ENCODE measurements around the gene TSPEAR. TPM values are rescaled to one million over a fixed set of nuclear protein-coding genes. Genes with fewer than 3 reads are reported as not detected.
"Not testable (repeated sequence)": the region's sequence is repeated elsewhere in the genome, so short reads cannot be mapped to it uniquely, and the experiment has no call there.

TSPEAR gene
- total RNA-seq, 1 donor from 2014 or later = not detected

DNA sequence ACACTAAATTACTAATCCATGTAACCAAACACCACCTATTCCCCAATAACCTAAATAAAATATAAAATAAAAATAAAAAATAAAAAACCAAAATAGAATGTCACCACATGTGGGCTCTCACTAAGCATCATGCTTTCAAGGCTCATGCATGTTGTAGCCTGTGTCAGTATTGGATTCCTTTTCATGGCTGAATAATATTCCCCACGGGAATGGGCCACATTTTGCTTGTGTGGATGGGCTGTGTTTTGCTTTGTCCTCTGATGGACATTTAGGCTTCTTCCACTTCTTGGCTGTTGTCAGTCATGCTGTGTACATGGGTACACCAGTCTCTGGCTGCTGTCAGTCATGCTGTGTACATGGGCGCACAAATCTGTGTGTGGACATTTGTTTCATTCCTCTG is 122.3 kb downstream of the TSPEAR start:
- TF ChIP-seq, protein P1, sequence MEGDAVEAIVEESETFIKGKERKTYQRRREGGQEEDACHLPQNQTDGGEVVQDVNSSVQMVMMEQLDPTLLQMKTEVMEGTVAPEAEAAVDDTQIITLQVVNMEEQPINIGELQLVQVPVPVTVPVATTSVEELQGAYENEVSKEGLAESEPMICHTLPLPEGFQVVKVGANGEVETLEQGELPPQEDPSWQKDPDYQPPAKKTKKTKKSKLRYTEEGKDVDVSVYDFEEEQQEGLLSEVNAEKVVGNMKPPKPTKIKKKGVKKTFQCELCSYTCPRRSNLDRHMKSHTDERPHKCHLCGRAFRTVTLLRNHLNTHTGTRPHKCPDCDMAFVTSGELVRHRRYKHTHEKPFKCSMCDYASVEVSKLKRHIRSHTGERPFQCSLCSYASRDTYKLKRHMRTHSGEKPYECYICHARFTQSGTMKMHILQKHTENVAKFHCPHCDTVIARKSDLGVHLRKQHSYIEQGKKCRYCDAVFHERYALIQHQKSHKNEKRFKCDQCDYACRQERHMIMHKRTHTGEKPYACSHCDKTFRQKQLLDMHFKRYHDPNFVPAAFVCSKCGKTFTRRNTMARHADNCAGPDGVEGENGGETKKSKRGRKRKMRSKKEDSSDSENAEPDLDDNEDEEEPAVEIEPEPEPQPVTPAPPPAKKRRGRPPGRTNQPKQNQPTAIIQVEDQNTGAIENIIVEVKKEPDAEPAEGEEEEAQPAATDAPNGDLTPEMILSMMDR (conservative IDR thresholded peaks at IDR 0.05; ENCODE audit: low read depth, low read length) = no peak
- no peak for DNase-seq (ENCODE audit: low read depth)
- H3K4me3 ChIP-seq (ENCODE audit: low read depth, low read length) = no peak overlapping the region

DNA sequence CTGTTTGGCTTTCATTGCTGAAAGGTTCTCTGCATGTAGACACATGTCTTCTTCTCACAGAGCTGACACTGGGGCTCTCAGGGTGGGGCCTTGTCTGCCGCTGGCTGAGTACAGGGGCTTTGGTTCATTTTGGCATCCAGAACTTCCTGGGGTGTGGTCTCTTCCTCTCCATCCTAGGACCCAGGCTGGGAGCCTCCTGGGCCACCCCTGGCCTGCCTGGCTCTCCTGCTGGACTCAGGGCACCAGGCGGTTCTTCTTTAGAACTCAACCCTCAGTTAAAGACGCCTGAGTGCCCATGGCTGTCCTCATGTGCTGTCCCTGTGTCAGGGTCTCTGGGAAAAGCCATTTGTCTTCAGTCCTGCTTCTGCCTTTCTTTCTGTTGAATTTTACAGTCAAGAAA is 125.5 kb downstream of the TSPEAR start:
- TF ChIP-seq, protein P1 (conservative IDR thresholded peaks at IDR 0.05; ENCODE audit: low read depth, low read length) = no peak
- no peak overlapping the region for H3K4me3 ChIP-seq (ENCODE audit: low read depth, low read length)
- DNase-seq (ENCODE audit: low read depth) = no peak

DNA sequence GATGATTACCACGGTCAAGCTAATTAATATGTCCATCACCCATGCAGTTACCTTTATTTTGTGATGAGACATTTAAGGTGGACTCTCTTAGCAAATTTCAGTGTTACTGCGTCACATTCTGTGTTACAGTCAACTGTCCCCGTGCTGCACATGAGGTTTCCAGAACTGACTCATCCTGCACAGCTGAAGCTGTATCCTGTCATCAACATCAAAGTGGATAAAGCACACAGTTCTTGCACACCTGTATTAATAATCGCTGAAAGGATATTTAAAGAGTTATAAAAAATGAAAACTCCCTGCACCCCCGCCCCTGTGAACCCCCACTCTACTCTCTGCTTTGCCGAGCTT is 127.6 kb downstream of the TSPEAR start:
- TF ChIP-seq, protein P1 (conservative IDR thresholded peaks at IDR 0.05; ENCODE audit: low read depth, low read length) = no peak
- DNase-seq (ENCODE audit: low read depth) = no peak
- H3K4me3 ChIP-seq (ENCODE audit: low read depth, low read length) = no peak overlapping the region

DNA sequence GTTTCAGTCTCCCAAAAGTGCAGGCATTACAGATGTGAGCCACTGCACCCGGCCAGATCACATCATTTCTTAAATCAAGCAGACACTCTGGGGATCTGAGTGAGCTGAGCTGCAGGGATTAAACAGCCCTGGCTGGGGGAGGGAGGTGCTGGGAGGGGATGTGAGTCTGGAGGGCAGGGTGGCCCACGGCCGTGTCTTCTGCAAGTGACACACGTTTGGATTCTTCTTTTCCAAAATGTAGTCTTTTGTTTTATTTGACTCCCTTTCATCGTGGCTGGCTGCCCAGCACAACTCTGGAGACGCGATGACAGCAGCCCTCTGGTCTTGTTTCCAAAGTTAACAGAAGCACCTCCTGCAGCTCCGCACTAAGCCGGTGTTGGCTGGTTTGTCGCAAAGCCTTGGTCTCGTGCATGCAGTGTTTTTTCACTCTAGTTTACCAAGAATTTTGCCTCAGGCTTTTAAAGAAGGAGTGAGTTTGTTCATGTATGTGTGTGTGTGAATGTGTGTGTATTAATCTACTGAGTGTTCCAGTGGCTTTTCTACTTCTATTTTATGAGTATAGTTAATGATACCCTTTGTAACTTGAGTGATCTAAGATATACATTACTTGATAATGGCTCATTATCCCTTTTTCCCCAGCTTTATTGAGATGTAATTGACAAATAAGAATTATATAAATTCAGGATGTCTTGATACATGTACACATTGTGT is 128.1 kb downstream of the TSPEAR start:
- DNase-seq (ENCODE audit: low read depth) = no peak
- H3K4me3 ChIP-seq (ENCODE audit: low read depth, low read length) = no peak overlapping the region
- TF ChIP-seq, protein P1 (conservative IDR thresholded peaks at IDR 0.05; ENCODE audit: low read depth, low read length) = no peak

DNA sequence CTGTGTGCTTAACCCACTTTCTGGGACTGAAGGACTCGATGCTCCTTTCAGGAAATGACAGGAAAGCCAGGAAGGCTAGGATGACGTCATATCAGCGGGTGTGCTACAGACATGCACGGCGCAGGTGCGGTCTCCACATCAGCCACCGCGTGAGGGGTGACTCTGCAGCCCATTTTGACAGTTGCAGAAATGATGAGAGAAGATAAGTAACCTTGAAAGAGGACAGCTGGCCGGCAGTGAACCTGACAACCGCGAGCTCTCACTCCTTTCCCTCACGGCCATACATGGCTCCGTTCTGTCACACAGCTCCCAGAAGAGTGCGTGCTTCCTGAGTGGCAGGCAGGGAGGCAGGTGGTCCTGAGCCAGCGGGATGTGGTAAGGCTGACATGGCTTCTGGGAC is 129.3 kb downstream of the TSPEAR start:
- no peak overlapping the region for H3K4me3 ChIP-seq (ENCODE audit: low read depth, low read length)
- TF ChIP-seq, protein P1 (conservative IDR thresholded peaks at IDR 0.05; ENCODE audit: low read depth, low read length) = no peak
- no peak for DNase-seq (ENCODE audit: low read depth)

DNA sequence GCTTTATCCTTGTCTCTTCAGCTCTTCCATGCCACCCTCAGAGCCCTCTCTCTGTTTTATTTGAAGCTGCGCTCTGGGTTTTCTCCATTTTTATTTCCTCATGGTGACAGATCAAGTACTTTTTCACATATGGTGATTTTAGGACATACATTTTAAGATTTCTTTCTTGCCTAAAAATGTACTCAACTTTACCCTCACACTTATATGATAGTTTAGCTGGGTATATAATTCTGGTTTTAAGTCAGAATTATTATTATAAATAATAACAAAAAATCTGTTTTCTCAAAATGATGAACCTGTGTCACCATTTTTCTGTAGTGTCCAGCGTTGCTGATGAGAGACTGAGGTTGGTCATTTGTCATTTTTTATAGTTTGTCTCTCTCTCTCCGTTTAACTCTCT is 130.2 kb downstream of the TSPEAR start:
- no peak for DNase-seq (ENCODE audit: low read depth)
- TF ChIP-seq, protein P1 (conservative IDR thresholded peaks at IDR 0.05; ENCODE audit: low read depth, low read length) = no peak
- H3K4me3 ChIP-seq (ENCODE audit: low read depth, low read length) = no peak overlapping the region

DNA sequence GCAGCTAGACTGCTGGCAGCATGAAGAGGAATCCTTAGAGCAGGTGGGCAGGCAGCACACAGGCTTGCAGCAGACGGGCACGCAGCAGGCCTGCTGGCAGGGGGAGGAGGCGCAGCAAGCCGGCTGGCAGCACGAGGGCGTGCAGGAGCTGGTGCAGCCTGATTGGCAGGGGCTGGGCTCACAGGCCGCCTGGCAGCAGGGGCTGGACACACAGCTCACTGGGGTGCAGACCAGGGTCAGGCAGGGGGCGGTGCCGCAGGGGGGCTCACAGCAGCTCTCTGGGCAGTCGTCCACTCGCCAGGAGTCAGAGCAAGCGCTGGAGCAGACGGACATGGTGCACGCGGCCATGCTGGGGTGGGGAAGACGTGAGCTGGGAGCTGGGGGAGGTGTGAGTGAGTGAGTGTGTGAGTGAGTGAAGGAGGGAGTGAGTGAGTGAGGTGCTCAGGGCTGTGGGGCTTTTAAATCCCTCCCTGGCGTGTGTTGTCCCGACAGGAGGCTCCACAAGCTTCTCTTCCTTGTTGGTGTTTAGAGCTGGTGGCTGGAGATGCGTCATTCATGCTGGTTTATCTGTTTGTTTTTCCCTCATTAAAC is 131.0 kb downstream of the TSPEAR start, which contains the start of gene KRTAP10-5:
Gene KRTAP10-5, minus strand, starts transcription at position 374 of the 591 bp plus-strand sequence. Its CDS starts 26 bp downstream, at position 348.
- not testable (repeated sequence) for DNase-seq (ENCODE audit: low read depth); H3K4me3 ChIP-seq (ENCODE audit: low read depth, low read length)

Data from epithelial cell of proximal tubule (primary cell).